Measurements from ENCODE around the gene BICDL2. TPM values are rescaled to one million over a fixed set of nuclear protein-coding genes. Genes with fewer than 3 reads are reported as not detected.

BICDL2 gene
- total and polyA plus RNA-seq, 9 of the 15 experiments (the other 6 are each of a cell fraction or from before 2014, with no cell fraction given), result 0.09 to 0.28 (median 0.09) TPM; not detected in 6

DNA sequence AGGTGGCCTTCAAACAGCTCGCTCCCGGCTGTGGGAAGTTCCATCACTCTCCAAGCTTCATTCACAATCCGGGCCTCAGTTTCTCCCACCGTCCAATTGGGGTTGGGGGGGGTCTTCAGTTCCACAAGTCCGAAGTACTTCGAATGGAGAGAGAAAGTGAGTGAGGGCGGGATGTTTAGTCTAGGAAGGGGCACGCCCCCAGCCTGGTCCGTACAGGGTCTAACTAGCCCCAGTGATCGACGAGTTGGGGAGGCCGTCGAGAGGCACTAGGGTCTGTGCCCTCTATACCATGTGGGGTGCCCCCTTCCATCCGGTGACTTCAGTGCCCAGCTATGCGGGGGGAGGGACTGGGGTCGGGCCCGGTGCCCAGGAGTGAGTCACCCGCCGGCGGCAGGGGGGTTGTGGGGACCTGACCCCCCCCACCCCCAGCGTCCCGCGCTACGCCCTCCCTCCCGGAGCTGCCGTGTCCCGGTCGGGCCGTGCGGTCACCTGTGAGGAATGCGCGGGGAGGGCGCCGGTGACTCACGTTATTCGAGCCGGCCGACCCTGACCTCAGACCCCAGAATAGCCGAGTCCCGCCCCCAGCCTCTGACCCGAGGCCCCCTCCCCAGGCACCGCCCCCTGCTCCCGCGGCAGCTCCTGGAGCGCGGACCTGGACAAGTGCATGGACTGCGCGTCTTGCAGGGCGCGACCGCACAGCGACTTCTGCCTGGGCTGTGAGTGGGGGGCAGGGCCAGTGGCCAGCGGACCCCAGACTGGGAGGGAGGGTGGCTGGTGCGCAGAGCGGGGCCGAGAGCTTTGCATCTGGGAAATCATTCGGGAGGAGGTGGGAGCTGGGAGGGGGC lies 15.9 kb downstream of the BICDL2 start (continued):
- TF ChIP-seq, protein P1, sequence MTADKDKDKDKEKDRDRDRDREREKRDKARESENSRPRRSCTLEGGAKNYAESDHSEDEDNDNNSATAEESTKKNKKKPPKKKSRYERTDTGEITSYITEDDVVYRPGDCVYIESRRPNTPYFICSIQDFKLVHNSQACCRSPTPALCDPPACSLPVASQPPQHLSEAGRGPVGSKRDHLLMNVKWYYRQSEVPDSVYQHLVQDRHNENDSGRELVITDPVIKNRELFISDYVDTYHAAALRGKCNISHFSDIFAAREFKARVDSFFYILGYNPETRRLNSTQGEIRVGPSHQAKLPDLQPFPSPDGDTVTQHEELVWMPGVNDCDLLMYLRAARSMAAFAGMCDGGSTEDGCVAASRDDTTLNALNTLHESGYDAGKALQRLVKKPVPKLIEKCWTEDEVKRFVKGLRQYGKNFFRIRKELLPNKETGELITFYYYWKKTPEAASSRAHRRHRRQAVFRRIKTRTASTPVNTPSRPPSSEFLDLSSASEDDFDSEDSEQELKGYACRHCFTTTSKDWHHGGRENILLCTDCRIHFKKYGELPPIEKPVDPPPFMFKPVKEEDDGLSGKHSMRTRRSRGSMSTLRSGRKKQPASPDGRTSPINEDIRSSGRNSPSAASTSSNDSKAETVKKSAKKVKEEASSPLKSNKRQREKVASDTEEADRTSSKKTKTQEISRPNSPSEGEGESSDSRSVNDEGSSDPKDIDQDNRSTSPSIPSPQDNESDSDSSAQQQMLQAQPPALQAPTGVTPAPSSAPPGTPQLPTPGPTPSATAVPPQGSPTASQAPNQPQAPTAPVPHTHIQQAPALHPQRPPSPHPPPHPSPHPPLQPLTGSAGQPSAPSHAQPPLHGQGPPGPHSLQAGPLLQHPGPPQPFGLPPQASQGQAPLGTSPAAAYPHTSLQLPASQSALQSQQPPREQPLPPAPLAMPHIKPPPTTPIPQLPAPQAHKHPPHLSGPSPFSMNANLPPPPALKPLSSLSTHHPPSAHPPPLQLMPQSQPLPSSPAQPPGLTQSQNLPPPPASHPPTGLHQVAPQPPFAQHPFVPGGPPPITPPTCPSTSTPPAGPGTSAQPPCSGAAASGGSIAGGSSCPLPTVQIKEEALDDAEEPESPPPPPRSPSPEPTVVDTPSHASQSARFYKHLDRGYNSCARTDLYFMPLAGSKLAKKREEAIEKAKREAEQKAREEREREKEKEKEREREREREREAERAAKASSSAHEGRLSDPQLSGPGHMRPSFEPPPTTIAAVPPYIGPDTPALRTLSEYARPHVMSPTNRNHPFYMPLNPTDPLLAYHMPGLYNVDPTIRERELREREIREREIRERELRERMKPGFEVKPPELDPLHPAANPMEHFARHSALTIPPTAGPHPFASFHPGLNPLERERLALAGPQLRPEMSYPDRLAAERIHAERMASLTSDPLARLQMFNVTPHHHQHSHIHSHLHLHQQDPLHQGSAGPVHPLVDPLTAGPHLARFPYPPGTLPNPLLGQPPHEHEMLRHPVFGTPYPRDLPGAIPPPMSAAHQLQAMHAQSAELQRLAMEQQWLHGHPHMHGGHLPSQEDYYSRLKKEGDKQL (CRISPR knock-in tag; IDR thresholded peaks at IDR 0.05; ENCODE audit: borderline replicate concordance), result no peak
- TF ChIP-seq ZNF217 (CRISPR knock-in tag; IDR thresholded peaks at IDR 0.05) (no peak), CBX2 (IDR thresholded peaks at IDR 0.05; ENCODE audit: insufficient read depth, low read length, poor library complexity, severe bottlenecking) (no peak), HCFC1 (IDR thresholded peaks at IDR 0.05; ENCODE audit: low read depth, low read length) (no peak), ZNF165 (CRISPR knock-in tag; IDR thresholded peaks at IDR 0.05; ENCODE audit: borderline replicate concordance) (no peak), RNF2 (IDR thresholded peaks at IDR 0.05) (no peak), FOXK2 (conservative IDR thresholded peaks at IDR 0.05 in 1 of 2, IDR thresholded peaks at IDR 0.05 in 1 of 2; ENCODE audit: low read depth in 2 of 2) (no peak), TAF1 (IDR thresholded peaks at IDR 0.05; ENCODE audit: control insufficient read depth, extremely low read depth, insufficient read depth, low read length, severe bottlenecking) (no peak), ZNF707 (CRISPR knock-in tag; conservative IDR thresholded peaks at IDR 0.05) (no peak), ZNF140 (CRISPR knock-in tag; IDR thresholded peaks at IDR 0.05) (no peak), ZBTB17 (CRISPR knock-in tag; IDR thresholded peaks at IDR 0.05) (0 out of 2 replicates have a peak, but pooled peaks have one; percentile 4), NCOA2 (IDR thresholded peaks at IDR 0.05; ENCODE audit: partially characterized antibody in 2 of 2) (no peak), ELF4 (CRISPR knock-in tag; IDR thresholded peaks at IDR 0.05) (no peak)
- TF ChIP-seq, protein P2, sequence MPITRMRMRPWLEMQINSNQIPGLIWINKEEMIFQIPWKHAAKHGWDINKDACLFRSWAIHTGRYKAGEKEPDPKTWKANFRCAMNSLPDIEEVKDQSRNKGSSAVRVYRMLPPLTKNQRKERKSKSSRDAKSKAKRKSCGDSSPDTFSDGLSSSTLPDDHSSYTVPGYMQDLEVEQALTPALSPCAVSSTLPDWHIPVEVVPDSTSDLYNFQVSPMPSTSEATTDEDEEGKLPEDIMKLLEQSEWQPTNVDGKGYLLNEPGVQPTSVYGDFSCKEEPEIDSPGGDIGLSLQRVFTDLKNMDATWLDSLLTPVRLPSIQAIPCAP (CRISPR knock-in tag; IDR thresholded peaks at IDR 0.05; ENCODE audit: borderline replicate concordance), result no peak
- TF ChIP-seq, protein P3, sequence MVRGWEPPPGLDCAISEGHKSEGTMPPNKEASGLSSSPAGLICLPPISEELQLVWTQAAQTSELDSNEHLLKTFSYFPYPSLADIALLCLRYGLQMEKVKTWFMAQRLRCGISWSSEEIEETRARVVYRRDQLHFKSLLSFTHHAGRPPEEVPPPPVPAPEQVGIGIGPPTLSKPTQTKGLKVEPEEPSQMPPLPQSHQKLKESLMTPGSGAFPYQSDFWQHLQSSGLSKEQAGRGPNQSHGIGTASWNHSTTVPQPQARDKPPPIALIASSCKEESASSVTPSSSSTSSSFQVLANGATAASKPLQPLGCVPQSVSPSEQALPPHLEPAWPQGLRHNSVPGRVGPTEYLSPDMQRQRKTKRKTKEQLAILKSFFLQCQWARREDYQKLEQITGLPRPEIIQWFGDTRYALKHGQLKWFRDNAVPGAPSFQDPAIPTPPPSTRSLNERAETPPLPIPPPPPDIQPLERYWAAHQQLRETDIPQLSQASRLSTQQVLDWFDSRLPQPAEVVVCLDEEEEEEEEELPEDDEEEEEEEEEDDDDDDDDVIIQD (CRISPR knock-in tag; IDR thresholded peaks at IDR 0.05), result no peak
- TF ChIP-seq, protein P4, sequence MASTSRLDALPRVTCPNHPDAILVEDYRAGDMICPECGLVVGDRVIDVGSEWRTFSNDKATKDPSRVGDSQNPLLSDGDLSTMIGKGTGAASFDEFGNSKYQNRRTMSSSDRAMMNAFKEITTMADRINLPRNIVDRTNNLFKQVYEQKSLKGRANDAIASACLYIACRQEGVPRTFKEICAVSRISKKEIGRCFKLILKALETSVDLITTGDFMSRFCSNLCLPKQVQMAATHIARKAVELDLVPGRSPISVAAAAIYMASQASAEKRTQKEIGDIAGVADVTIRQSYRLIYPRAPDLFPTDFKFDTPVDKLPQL (IDR thresholded peaks at IDR 0.05; ENCODE audit: extremely low read depth, insufficient read length), result no peak

Data from K562 (cell line).